LNCAP (cell line): ENCODE data around the gene ATG16L2.

ENCODE experiments used
- CTCF ChIP-seq: fragments of 450-650 bp; IDR thresholded peaks from 2 replicates; pipeline ENCODE4 v1.5.1; 2017; ENCODE audit warnings: mild to moderate bottlenecking

Gene ATG16L2

DNA sequence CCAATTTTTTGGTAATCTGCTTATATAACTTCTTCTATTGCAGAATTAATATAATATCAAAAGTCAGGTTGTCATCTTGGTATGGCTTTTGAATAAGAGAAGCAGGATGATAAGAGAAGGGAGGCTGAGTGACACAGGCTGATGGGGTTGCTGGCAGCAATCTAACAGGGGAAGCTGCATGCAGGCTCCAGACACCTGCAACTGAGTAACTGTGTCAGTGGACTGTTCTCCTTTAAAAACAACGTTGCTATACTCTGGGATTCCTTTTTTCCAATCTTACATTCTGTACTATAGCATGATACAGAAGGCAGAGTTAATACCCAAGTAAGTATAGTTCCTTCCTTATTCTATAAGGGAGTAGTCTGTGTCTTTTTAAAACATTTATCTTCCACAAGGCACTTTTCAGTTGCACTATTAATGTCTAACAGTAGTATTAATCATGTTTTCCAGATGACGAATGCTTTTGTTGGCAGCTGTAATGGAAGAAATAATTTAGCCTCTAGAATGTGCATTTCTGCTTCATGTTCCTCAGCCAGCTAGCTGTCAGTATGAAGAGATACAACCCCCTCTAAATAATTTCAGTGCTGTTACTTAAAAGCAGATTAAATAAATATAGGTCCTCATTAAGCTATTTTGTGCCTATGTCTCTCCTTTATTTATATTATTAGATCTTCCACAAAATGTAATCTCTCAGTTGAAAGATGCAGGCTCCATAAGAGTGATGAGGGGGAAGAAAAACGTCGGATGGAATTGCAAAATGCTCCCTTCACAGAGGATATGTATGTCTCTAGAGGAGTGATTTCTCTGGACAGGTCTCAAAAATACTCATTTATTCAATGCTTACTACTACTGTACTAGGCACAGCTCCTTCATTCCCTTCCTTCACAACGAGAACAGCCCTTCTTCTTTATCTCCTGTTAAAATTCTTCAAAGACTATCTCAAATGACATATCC lies 50.8 kb downstream of the ATG16L2 start:
- no peak for TF ChIP-seq CTCF

DNA sequence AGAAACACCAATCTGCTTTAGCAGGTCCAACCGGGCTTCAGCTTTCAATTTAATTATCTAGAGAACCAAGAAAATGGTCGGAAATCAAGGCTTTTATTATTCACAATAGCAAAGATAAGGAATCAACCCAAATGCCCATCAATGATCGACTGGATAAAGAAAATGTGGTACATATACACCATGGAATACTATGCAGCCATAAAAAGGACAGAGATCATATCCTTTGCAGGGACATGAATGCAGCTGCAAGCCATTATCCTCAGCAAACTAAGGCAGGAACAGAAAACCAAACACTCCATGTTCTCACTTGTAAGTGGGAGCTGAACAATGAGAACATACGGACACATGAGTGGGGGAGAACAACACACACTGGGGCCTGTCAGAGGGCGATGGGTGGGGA lies 53.8 kb downstream of the ATG16L2 start:
- no peak for TF ChIP-seq CTCF

GRCh38 chr11:72869831-72870230 lies 55.6 kb downstream of the ATG16L2 start:
- TF ChIP-seq CTCF = no peak

DNA sequence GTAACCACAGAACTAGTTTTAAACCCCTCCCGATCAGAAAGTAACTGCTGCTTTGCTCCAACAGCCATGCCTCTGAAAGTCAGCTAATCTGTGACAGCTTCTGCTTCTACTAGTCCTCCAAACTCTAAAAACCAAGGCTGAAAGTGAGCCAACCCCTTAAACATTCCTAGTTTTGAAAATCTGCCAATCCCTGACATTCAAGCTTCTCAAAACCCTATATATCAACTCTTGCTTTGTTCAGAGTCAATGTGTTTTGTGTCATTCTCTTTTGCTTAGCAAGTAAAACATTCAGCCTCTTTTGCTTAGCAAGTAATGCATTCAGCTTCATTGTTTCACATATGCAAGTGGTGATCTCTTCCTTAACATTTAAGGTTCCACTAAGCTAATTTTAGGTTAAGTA lies 56.9 kb downstream of the ATG16L2 start:
- TF ChIP-seq CTCF = no peak

DNA sequence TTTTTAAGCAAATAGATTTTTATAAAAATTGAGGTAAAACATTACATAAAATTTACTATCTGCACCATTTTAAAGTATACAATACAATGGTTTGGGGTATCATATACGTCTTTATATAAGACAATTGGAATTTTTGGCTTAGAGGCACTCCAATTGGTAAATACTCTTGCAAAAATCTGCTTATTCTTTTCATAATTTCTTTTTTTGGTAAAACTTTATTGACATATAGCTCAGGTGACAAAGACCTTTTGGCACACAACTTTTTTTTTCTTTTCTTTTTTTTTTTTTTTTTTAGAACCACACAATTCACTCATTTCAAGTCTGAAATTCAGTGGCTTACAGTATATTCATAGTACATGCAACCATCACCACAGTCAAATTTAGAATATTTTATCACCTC lies 57.8 kb downstream of the ATG16L2 start:
- no peak for TF ChIP-seq CTCF

DNA sequence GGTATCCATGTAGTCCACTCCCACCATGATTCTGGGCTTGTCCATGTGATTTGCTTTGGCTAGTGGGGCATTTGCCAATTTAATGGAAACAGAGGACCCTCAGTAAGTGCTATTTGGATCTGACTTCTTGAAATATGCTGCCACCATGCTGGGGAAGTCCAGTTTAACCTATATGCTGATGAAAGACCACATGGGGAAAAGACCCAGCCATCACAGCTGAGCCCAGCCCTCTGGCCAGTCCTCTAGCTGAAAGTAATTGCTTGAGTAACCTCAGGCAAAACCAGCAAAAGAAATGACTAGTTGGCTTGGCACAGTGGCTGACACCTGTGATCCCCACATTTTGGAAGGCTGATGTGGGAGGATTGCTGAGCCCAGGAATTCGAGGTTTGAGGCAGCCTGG lies 61.5 kb downstream of the ATG16L2 start:
- TF ChIP-seq CTCF = no peak

- no peak for TF ChIP-seq CTCF
Observed at GRCh38 chr11:72876147-72876546, 61.9 kb downstream of the ATG16L2 start.
